GM21360 (cell line): ENCODE measurements around the gene SCGB2A2.

ENCODE experiments used
- ATAC-seq: cut with Tn5 transposase; IDR thresholded peaks from one replicate; pipeline ENCODE4 v1.9.1; 2021; ENCODE audit warnings: mild to moderate bottlenecking, moderate library complexity; ENCODE audit not compliant: unreplicated experiment

SCGB2A2 gene

DNA sequence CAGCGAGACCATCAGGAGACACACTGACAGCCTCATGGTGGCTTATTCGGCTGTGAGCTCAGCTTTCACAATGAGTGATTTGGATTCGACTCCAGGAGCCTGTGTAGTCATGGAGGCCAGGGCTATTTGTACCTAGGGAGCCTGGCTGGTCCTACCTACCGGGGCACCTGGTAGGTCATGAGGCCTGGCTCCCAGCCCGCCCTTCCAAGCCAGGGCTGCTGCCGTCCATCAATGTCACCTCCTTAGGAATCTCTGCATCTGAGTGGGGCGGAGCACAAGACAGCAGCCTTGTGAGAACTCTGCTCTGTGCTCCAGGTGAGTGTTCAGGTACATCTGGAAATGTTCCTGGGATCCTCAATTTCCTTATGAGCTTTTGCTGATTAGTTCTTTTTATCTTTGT lies 29.0 kb downstream of the SCGB2A2 start, which contains the start of gene SCGB1D4:
Gene SCGB1D4 (minus strand): TSS at position 101 of the 400 bp plus-strand sequence. CDS start 65 bp downstream, at position 36.
- no peak for ATAC-seq

DNA sequence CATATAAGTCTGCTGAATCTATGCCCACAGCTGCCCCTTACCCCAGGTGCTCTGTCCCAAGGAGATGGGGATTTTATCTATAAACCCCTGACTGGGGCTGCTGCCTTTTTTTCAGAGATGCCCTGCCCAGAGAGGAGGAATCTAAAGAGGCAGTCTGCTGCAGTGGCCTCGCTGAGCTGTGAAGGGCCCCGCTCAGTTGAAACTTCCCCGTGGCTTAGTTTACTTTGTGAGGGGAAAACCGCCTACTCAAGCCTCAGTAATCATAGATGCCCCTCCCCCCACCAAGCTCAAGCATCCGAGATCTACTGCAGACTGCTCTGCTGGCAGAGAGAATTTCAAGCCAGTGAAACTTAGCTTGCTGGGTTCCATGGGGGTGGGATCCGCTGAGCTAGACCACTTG lies 36.3 kb downstream of the SCGB2A2 start:
- ATAC-seq: no peak

DNA sequence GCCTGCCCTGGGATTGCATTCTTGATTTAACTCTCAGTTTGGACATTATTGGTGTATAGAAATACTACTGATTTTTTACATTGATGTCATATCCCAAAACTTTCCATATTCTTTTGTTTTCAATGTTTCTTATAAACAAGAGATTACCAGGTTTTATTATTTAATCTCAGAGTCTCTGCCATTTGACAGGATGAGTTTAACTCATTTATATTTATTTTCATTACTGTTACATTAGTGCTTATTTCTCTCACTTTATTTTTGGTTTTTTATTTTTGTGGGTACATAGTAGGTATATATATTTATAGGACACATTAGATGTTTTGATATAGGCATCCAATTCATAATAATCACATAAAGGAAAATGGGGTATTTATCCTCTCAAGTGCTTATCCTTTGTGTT lies 38.0 kb downstream of the SCGB2A2 start:
- no peak for ATAC-seq

DNA sequence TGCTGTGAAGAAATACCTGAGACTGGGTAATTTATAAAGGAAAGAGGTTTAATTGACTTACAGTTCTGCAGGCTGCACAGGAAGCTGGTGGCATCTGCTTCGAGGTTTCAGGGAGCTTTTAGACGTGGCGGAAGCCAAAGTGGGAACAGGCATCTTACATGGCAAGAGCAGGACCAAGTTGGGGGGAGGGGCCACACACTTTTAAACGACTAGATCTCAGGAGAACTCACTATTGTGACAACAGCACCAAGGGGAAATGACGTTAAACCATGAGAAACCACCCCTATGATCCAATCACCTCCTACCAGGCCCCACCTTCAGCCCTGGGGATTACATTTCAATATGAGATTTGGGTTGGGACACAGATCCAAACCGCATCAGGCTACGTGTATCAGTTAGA lies 40.0 kb downstream of the SCGB2A2 start:
- no peak for ATAC-seq

DNA sequence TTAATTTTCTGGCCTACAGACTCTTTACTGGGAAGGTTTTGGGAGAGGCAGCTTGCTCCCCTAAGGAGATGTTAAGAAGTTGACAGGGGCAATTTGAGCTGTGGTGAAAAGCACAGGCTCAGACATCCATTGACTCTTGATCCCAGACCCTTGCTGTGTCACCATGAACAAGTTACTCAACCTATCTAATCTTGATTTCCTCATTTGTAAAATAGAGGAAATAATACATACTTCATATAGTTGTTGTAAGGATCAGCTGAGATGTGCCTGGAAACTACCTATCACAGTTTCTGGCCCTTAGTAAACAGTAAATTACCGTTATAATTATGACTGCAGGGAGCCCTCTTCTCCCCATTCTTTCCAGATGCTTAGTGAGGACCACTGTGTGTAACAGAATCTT lies 45.5 kb downstream of the SCGB2A2 start:
- ATAC-seq: no peak

DNA sequence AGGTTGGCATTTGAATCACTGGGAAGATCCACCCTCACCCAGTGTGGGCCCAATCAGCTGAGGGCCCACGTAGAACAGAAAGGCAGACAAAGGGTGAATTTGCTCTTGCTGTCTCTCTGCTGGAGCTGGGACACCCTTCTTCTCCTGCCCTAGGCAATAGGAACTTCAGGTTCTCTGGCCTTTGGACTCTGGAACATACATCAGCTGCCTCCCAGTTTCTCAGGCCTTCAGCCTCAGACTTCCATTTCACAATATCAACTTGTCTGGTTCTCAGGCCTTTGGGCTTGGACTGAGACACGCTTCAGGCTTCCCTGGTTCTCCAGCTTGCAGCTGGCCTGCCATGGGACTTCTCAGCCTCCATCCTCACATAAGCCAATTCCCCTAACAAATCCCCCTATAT lies 52.6 kb downstream of the SCGB2A2 start:
- ATAC-seq: no peak
